Hematopoietic multipotent progenitor cell (in vitro differentiated cells): ENCODE measurements around the gene GFI1B. TPM values are rescaled to one million over a fixed set of nuclear protein-coding genes. Genes with fewer than 3 reads are reported as not detected.

Source experiments
- small RNA-seq: library from RNA; depleted of rRNA; stranded (forward); fragments of <200 nt; gene quantifications from one replicate; pipeline ENCODE3, GENCODE V24; 2012
- total RNA-seq: library from RNA; depleted of rRNA; stranded (reverse); fragments of >200 nt; gene quantifications from one replicate; pipeline ENCODE4 v1.2.3, GENCODE V29; 2012

GFI1B gene
- total RNA-seq, 1 donor, result 72.4 TPM

Small RNA genes within 50 kb of the gene (small RNA-seq; reads per million reads assigned to genes)
- not detected for gene AL593851.1
- gene MIR548AW, result 0.41 reads per million
- not detected for gene RNU7-21P

Other genes with a start within 250 kb of the GFI1B start
- gene AK8, start 100.4 kb upstream of the GFI1B start, total RNA-seq, result 0.54 TPM
- 10.0 TPM for gene SPACA9, start 99.8 kb upstream of the GFI1B start, total RNA-seq
- gene TSC1, start 34.1 kb upstream of the GFI1B start, total RNA-seq, result 33.9 TPM
- 76.2 TPM for gene GTF3C5, start 52.3 kb downstream of the GFI1B start, total RNA-seq
- gene CEL, start 83.3 kb downstream of the GFI1B start, total RNA-seq, result 1.3 TPM
- 139 TPM for gene RALGDS, start 142.5 kb downstream of the GFI1B start, total RNA-seq
- 54.9 TPM for gene GBGT1, start 185.2 kb downstream of the GFI1B start, total RNA-seq
- gene OBP2B, start 230.6 kb downstream of the GFI1B start, total RNA-seq, result not detected